ENCODE measurements around the gene CHST11.
A peak's percentile ranks its signal among the peaks of the same experiment; 100 is the strongest.

Gene CHST11

GRCh38 chr12:104507672-104508071 is 50.9 kb downstream of the CHST11 start:
- H3K36me3 ChIP-seq (ENCODE audit: control insufficient read depth, low read length) = no peaks in the 10 kb centered on the region
- H3K4me2 ChIP-seq (ENCODE audit: low read length) = peak overlapping the region; percentile 12; the same call in 1 of the 2 replicates
- no peak overlapping the region for H3K27ac ChIP-seq (ENCODE audit: low read depth, low read length)
- TF ChIP-seq, protein P1, sequence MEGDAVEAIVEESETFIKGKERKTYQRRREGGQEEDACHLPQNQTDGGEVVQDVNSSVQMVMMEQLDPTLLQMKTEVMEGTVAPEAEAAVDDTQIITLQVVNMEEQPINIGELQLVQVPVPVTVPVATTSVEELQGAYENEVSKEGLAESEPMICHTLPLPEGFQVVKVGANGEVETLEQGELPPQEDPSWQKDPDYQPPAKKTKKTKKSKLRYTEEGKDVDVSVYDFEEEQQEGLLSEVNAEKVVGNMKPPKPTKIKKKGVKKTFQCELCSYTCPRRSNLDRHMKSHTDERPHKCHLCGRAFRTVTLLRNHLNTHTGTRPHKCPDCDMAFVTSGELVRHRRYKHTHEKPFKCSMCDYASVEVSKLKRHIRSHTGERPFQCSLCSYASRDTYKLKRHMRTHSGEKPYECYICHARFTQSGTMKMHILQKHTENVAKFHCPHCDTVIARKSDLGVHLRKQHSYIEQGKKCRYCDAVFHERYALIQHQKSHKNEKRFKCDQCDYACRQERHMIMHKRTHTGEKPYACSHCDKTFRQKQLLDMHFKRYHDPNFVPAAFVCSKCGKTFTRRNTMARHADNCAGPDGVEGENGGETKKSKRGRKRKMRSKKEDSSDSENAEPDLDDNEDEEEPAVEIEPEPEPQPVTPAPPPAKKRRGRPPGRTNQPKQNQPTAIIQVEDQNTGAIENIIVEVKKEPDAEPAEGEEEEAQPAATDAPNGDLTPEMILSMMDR (IDR thresholded peaks at IDR 0.05; ENCODE audit: low read depth, low read length, poor library complexity, severe bottlenecking) = no peak
- no peak for TF ChIP-seq EZH2phosphoT487 (IDR thresholded peaks at IDR 0.05; ENCODE audit: borderline replicate concordance, low read length)
- H3K79me2 ChIP-seq (ENCODE audit: control insufficient read depth, low read length) = peaks cover 39% of the 10 kb centered on the region
- H3K27me3 ChIP-seq (ENCODE audit: control insufficient read depth, low read length) = no peaks in the 10 kb centered on the region
- no peaks in the 10 kb centered on the region for H3K9me2 ChIP-seq (replicated peaks; ENCODE audit: control insufficient read depth, low read length)
- H3F3A ChIP-seq (ENCODE audit: control insufficient read depth, insufficient read depth) = 0 out of 2 replicates have a peak, but pooled peaks cover 3% of the 10 kb centered on the region
- no peaks in the 10 kb centered on the region for H3K9me3 ChIP-seq (ENCODE audit: control insufficient read depth, insufficient read depth, low read length)
- peaks cover 12% of the 10 kb centered on the region; the same call in 1 of the 2 replicates for H4K20me1 ChIP-seq (ENCODE audit: control insufficient read depth, insufficient read depth, low read depth, low read length)
- peaks cover 88% of the 10 kb centered on the region for H3K4me1 ChIP-seq (ENCODE audit: control insufficient read depth, low read length)
- H3K4me3 ChIP-seq (ENCODE audit: low read length) = no peak overlapping the region

- Histone ChIP-seq H3K4me2 (ENCODE audit: low read length) (no peak overlapping the region), H3K4me3 (ENCODE audit: low read length) (no peak overlapping the region), H3K9me2 (replicated peaks; ENCODE audit: control insufficient read depth, low read length) (no peaks in the 10 kb centered on the region), H3K27me3 (ENCODE audit: control insufficient read depth, low read length) (no peaks in the 10 kb centered on the region), H3K9me3 (ENCODE audit: control insufficient read depth, insufficient read depth, low read length) (no peaks in the 10 kb centered on the region), H3K27ac (ENCODE audit: low read depth, low read length) (no peak overlapping the region), H3F3A (ENCODE audit: control insufficient read depth, insufficient read depth) (0 out of 2 replicates have a peak, but pooled peaks cover 3% of the 10 kb centered on the region), H3K36me3 (ENCODE audit: control insufficient read depth, low read length) (no peaks in the 10 kb centered on the region), H3K79me2 (ENCODE audit: control insufficient read depth, low read length) (peaks cover 39% of the 10 kb centered on the region), H3K4me1 (ENCODE audit: control insufficient read depth, low read length) (peaks cover 78% of the 10 kb centered on the region), H4K20me1 (ENCODE audit: control insufficient read depth, insufficient read depth, low read depth, low read length) (peaks cover 12% of the 10 kb centered on the region; the same call in 1 of the 2 replicates)
- TF ChIP-seq, protein P1 (IDR thresholded peaks at IDR 0.05; ENCODE audit: low read depth, low read length, poor library complexity, severe bottlenecking) = no peak
- no peak for TF ChIP-seq EZH2phosphoT487 (IDR thresholded peaks at IDR 0.05; ENCODE audit: borderline replicate concordance, low read length)
Measured at GRCh38 chr12:104508752-104509446, 52.2 kb downstream of the CHST11 start.

GRCh38 chr12:104510145-104510872 is 53.6 kb downstream of the CHST11 start:
- Histone ChIP-seq H3K9me2 (replicated peaks; ENCODE audit: control insufficient read depth, low read length) (no peaks in the 10 kb centered on the region), H3F3A (ENCODE audit: control insufficient read depth, insufficient read depth) (0 out of 2 replicates have a peak, but pooled peaks cover 3% of the 10 kb centered on the region), H3K4me1 (ENCODE audit: control insufficient read depth, low read length) (peaks cover 64% of the 10 kb centered on the region), H3K9me3 (ENCODE audit: control insufficient read depth, insufficient read depth, low read length) (no peaks in the 10 kb centered on the region), H3K4me2 (ENCODE audit: low read length) (peak overlapping the region; percentile 30), H3K79me2 (ENCODE audit: control insufficient read depth, low read length) (peaks cover 34% of the 10 kb centered on the region), H3K4me3 (ENCODE audit: low read length) (no peak overlapping the region), H3K36me3 (ENCODE audit: control insufficient read depth, low read length) (no peaks in the 10 kb centered on the region), H3K27ac (ENCODE audit: low read depth, low read length) (no peak overlapping the region), H4K20me1 (ENCODE audit: control insufficient read depth, insufficient read depth, low read depth, low read length) (peaks cover 5% of the 10 kb centered on the region; the same call in 1 of the 2 replicates), H3K27me3 (ENCODE audit: control insufficient read depth, low read length) (no peaks in the 10 kb centered on the region)
- TF ChIP-seq EZH2phosphoT487 (IDR thresholded peaks at IDR 0.05; ENCODE audit: borderline replicate concordance, low read length) = no peak
- TF ChIP-seq, protein P1 (IDR thresholded peaks at IDR 0.05; ENCODE audit: low read depth, low read length, poor library complexity, severe bottlenecking) = no peak

Data from DOHH2 (cell line).